UCSD-AML1 (cell line): ENCODE results near the gene NFE2L1.
A peak's percentile ranks its signal among the peaks of the same experiment; 100 is the strongest.

Source experiments
- DNase-seq: peaks from one replicate; lab custom pipeline; 2025; ENCODE audit not compliant: unreplicated experiment; lab: John Stamatoyannopoulos, UW

NFE2L1 gene

GRCh38 chr17:48106802-48107136, 58.6 kb downstream of the NFE2L1 start:
- DNase-seq, result no peak

- peak; percentile 89 for DNase-seq
Observed at GRCh38 chr17:48107137-48108055, 59.2 kb downstream of the NFE2L1 start, which contains the start of gene SNX11. Gene SNX11 (plus strand): TSS chr17:48107766. CDS start chr17:48112044, 4,278 bp downstream.

- no peak for DNase-seq
Observed at GRCh38 chr17:48110761-48111160, 62.6 kb downstream of the NFE2L1 start.
